PC-9 (cell line): ENCODE results near the gene SPIB. TPM values are rescaled to one million over a fixed set of nuclear protein-coding genes. Genes with fewer than 3 reads are reported as not detected.
"Not testable (repeated sequence)": the region's sequence is repeated elsewhere in the genome, so short reads cannot be mapped to it uniquely, and the experiment has no call there.

ENCODE experiments used
- BruUV-seq: library from RNA; stranded (reverse); fragments of 400-500 nt; replicated peaks from 2 replicates; lab custom pipeline; 2021; lab: Mats Ljungman, UMichigan
- CTCF ChIA-PET: fragments of 300-600 bp; sonication (Branson Sonifier 250); formaldehyde crosslinking; loops from one replicate; lab custom pipeline; 2022; ENCODE audit warnings: antibody characterized with exemption; lab: Charles Lee
- POLR2A ChIA-PET: fragments of 300-600 bp; sonication (Branson Sonifier 250); formaldehyde crosslinking; loops from one replicate; lab custom pipeline; 2022; ENCODE audit warnings: antibody characterized with exemption; ENCODE audit not compliant: unreplicated experiment; lab: Charles Lee
- DNase-seq, 2 experiments: peaks; one replicate each; pipeline versions ENCODE4 v3.0.0 to v3.0.0-alpha.2; 2015 to 2022; ENCODE audit warnings: mixed read lengths in 1 of 2
- H2AFZ ChIP-seq: fragments of 200-600 bp; sonication (generic); 2 replicates; pipeline ENCODE4 v1.8.1; 2017; ENCODE audit warnings: antibody characterized with exemption
- H3F3A ChIP-seq: fragments of 200-600 bp; sonication (generic); 2 replicates; pipeline ENCODE4 v1.8.1; 2017; ENCODE audit warnings: antibody characterized with exemption, mild to moderate bottlenecking, low read depth; ENCODE audit not compliant: insufficient read depth
- H3K27ac ChIP-seq: fragments of 200-600 bp; sonication (generic); 2 replicates; pipeline ENCODE4 v1.6.1; 2016; ENCODE audit warnings: mixed run types
- H3K27me3 ChIP-seq: fragments of 200-600 bp; sonication (generic); 2 replicates; pipeline ENCODE4 v1.6.1; 2016; ENCODE audit warnings: low read depth, mixed run types; ENCODE audit not compliant: insufficient read depth
- H3K36me3 ChIP-seq: fragments of 200-600 bp; sonication (generic); 2 replicates; pipeline ENCODE4 v1.6.1; 2016; ENCODE audit warnings: low read depth, mixed run types
- H3K4me1 ChIP-seq: fragments of 200-600 bp; sonication (generic); replicated peaks from 2 replicates; pipeline ENCODE4 v1.6.1; 2016; ENCODE audit warnings: mixed run types; ENCODE audit not compliant: insufficient read depth
- H3K4me2 ChIP-seq: fragments of 200-600 bp; sonication (generic); 2 replicates; pipeline ENCODE4 v1.6.1; 2017; ENCODE audit warnings: mixed run types
- H3K4me3 ChIP-seq: fragments of 200-600 bp; sonication (generic); 2 replicates; pipeline ENCODE4 v1.6.1; 2016; ENCODE audit warnings: mixed run types
- H3K79me2 ChIP-seq: fragments of 200-600 bp; sonication (generic); 2 replicates; pipeline ENCODE4 v1.6.1; 2017; ENCODE audit warnings: low read depth, mixed run types
- H3K9me2 ChIP-seq: fragments of 200-600 bp; sonication (generic); 2 replicates; pipeline ENCODE4 v1.8.1; 2017; ENCODE audit warnings: mild to moderate bottlenecking; ENCODE audit not compliant: insufficient read depth
- H3K9me3 ChIP-seq: fragments of 200-600 bp; sonication (generic); 2 replicates; pipeline ENCODE4 v1.8.1; 2016; ENCODE audit warnings: low read depth; ENCODE audit not compliant: insufficient read depth
- H4K20me1 ChIP-seq: fragments of 200-600 bp; sonication (generic); 2 replicates; pipeline ENCODE4 v1.8.1; 2017; ENCODE audit not compliant: insufficient read depth
- CTCF ChIP-seq: fragments of 200-600 bp; sonication (generic); conservative IDR thresholded peaks from 2 replicates; pipeline ENCODE4 v1.6.1; 2017; ENCODE audit warnings: mixed run types, antibody characterized with exemption, mild to moderate bottlenecking, moderate library complexity
- EZH2 ChIP-seq: fragments of 200-600 bp; sonication (generic); IDR thresholded peaks from 2 replicates; pipeline ENCODE4 v1.8.0; 2017; ENCODE audit warnings: antibody characterized with exemption, low read depth
- intact Hi-C: fragments of 100-400 bp; cut with micrococcal nuclease; formaldehyde crosslinking; loops from one replicate; pipeline ENCODE4 v1.10.0; 2022; ENCODE audit not compliant: unreplicated experiment
- total RNA-seq: library from RNA; stranded (reverse); gene quantifications from 2 replicates; pipeline ENCODE4 v1.2.3, GENCODE V29; 2021

The SPIB gene
- total RNA-seq, 1 experiment from 2014 or later, result not detected

- intact Hi-C loops, result no loop called here
- no peaks in the 10 kb centered on the region for H3K36me3 ChIP-seq
- no peaks in the 10 kb centered on the region for H3K79me2 ChIP-seq
- no peak overlapping the region for H3K4me2 ChIP-seq
- TF ChIP-seq EZH2 (no peak), CTCF (no peak)
- H3F3A ChIP-seq, result peaks cover 12% of the 10 kb centered on the region
- H2AFZ ChIP-seq, result no peak overlapping the region
- H3K27ac ChIP-seq, result no peak overlapping the region
- ChIA-PET POLR2A (no interaction called here), CTCF (no interaction called here)
- no peaks in the 10 kb centered on the region for H3K9me2 ChIP-seq
- DNase-seq, result no peak
- no TSS peak for BruUV-seq
- no peaks in the 10 kb centered on the region for H4K20me1 ChIP-seq
- H3K27me3 ChIP-seq, result peaks cover 25% of the 10 kb centered on the region
- H3K4me1 ChIP-seq, result no peaks in the 10 kb centered on the region
- no peak overlapping the region for H3K4me3 ChIP-seq
- no peaks in the 10 kb centered on the region for H3K9me3 ChIP-seq
These were observed 48.8 kb downstream of the SPIB start for GRCh38 chr19:50467566-50467965.

DNA sequence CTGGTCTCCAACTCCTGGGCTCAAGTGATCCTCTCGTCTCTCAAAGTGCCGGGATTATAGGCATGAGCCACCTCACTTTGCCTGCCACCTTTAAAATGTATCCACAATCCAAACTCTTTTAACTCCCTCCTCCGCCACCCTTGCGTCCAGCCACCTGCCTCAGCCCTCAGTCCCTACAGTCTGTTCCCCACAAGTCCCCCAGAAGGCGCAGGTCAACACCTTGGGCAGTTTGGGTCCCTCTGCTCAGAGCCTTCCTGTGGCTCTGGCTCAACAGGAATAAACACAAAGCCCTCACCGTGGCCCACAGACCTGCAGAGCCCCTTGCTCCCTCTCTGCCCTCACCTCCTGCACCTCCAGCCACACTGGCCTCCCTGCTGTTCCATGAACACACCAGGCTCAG, 50.1 kb downstream of the SPIB start:
- H3K27me3 ChIP-seq, result peaks cover 25% of the 10 kb centered on the region
- intact Hi-C loops, result no loop called here
- H3K4me3 ChIP-seq, result no peak overlapping the region
- no peaks in the 10 kb centered on the region for H3K4me1 ChIP-seq
- no peaks in the 10 kb centered on the region for H3K9me3 ChIP-seq
- H3K9me2 ChIP-seq, result no peaks in the 10 kb centered on the region
- peaks cover 19% of the 10 kb centered on the region for H3F3A ChIP-seq
- DNase-seq, result no peak
- no peak overlapping the region for H3K4me2 ChIP-seq
- H3K36me3 ChIP-seq, result no peaks in the 10 kb centered on the region
- no peak overlapping the region for H3K27ac ChIP-seq
- ChIA-PET CTCF (no interaction called here), POLR2A (interaction anchor here (0.7 kb wide), 1 partner anchor 18 kb away, joined by 4 read pairs; no protein-coding TSS in a partner anchor)
- no peak for TF ChIP-seq CTCF
- no peak for TF ChIP-seq EZH2
- no peaks in the 10 kb centered on the region for H4K20me1 ChIP-seq
- no TSS peak for BruUV-seq
- H2AFZ ChIP-seq, result no peak overlapping the region
- H3K79me2 ChIP-seq, result no peaks in the 10 kb centered on the region

GRCh38 chr19:50473336-50473735, 54.6 kb downstream of the SPIB start:
- BruUV-seq, H3K27ac ChIP-seq, H3K4me3 ChIP-seq, H3K4me1 ChIP-seq, intact Hi-C loops, H3K4me2 ChIP-seq, DNase-seq, CTCF ChIA-PET, H3K9me2 ChIP-seq, POLR2A ChIA-PET, H3K36me3 ChIP-seq, H2AFZ ChIP-seq, H3K9me3 ChIP-seq: not testable (repeated sequence)
- H3K27me3 ChIP-seq, result peaks cover 19% of the 10 kb centered on the region
- H4K20me1 ChIP-seq, result peaks cover 14% of the 10 kb centered on the region
- H3K79me2 ChIP-seq, result peaks cover 14% of the 10 kb centered on the region
- H3F3A ChIP-seq, result peaks cover 22% of the 10 kb centered on the region

DNA sequence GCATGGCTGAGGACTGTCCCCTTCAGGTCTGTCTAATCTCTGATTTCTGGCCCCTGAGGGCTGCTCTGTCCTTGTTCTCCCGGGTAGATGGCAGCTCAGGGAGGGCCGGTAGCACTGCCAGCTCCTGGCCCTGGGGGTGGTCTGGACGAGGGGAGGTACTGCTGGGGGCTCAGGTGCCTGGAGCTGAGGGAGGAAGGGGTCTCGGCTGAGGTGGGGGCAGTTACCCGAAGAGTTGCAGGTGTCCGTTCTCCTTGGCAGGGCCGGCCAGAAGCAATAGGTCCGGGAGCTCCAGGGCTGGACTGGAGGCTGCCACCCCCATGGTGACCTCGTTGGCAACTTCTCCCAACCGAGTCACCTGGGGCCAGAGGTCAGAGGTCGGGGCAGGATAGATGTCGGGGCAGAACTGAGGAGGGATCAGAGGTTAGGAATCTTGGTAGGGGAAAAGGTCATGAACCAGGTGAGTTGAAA, 56.4 kb downstream of the SPIB start:
- no TSS peak for BruUV-seq
- intact Hi-C loops, result loop anchor here (5.0 kb wide), 1 partner anchor 108 kb away; the partner anchor contains the start of gene NAPSA
- no peaks in the 10 kb centered on the region for H3K9me2 ChIP-seq
- H3K27me3 ChIP-seq, result peaks cover 1% of the 10 kb centered on the region
- peaks cover 8% of the 10 kb centered on the region for H3K4me1 ChIP-seq
- H3F3A ChIP-seq, result peaks cover 22% of the 10 kb centered on the region
- CTCF ChIA-PET, result no interaction called here
- TF ChIP-seq EZH2 (no peak), CTCF (no peak)
- no peaks in the 10 kb centered on the region for H3K9me3 ChIP-seq
- POLR2A ChIA-PET, result no interaction called here
- no peaks in the 10 kb centered on the region for H3K36me3 ChIP-seq
- peaks cover 27% of the 10 kb centered on the region for H4K20me1 ChIP-seq
- H2AFZ ChIP-seq, result no peak overlapping the region
- no peak for DNase-seq
- no peak overlapping the region for H3K4me2 ChIP-seq
- H3K79me2 ChIP-seq, result peaks cover 27% of the 10 kb centered on the region
- H3K27ac ChIP-seq, result no peak overlapping the region
- H3K4me3 ChIP-seq, result no peak overlapping the region
